Effector memory CD8-positive, alpha-beta T cell (primary cell): Measurements from ENCODE around the gene MICU1.
A peak's percentile ranks its signal among the peaks of the same experiment; 100 is the strongest.
"Not testable (repeated sequence)": the region's sequence is repeated elsewhere in the genome, so short reads cannot be mapped to it uniquely, and the experiment has no call there.

ENCODE experiments used
- ATAC-seq: fragments of 150-1000 bp; cut with Tn5 transposase; replicated peaks from 2 replicates; pipeline ENCODE4 v1.10.0; 2021; ENCODE audit warnings: mild to moderate bottlenecking, moderate library complexity
- DNase-seq, 3 experiments: peaks; one replicate each; pipeline ENCODE4 v3.0.0; 2021
- H3K27ac Mint-ChIP-seq, 2 donors: one replicate each; pipeline ENCODE4 v1.8.0; 2022; ENCODE audit warnings: mild to moderate bottlenecking in 2 of 2, mixed read lengths in 2 of 2, moderate library complexity in 2 of 2
- H3K27me3 Mint-ChIP-seq, 2 donors: one replicate each; pipeline ENCODE4 v1.8.0; 2022; ENCODE audit warnings: mixed read lengths in 2 of 2
- H3K36me3 Mint-ChIP-seq: one replicate; pipeline ENCODE4 v1.8.0; 2022; ENCODE audit warnings: mild to moderate bottlenecking, moderate library complexity, mixed read lengths; ENCODE audit not compliant: insufficient read depth
- H3K4me1 Mint-ChIP-seq, 2 donors: one replicate each; pipeline ENCODE4 v1.8.0; 2022; ENCODE audit warnings: low read depth in 2 of 2, mixed read lengths in 2 of 2
- H3K4me3 Mint-ChIP-seq, 2 donors: one replicate each; pipeline ENCODE4 v1.8.0; 2022; ENCODE audit warnings: mild to moderate bottlenecking in 2 of 2, mixed read lengths in 2 of 2, moderate library complexity in 2 of 2
- H3K9me3 Mint-ChIP-seq, 2 donors: one replicate each; pipeline ENCODE4 v1.8.0; 2022; ENCODE audit warnings: mixed read lengths in 2 of 2

MICU1 gene

DNA sequence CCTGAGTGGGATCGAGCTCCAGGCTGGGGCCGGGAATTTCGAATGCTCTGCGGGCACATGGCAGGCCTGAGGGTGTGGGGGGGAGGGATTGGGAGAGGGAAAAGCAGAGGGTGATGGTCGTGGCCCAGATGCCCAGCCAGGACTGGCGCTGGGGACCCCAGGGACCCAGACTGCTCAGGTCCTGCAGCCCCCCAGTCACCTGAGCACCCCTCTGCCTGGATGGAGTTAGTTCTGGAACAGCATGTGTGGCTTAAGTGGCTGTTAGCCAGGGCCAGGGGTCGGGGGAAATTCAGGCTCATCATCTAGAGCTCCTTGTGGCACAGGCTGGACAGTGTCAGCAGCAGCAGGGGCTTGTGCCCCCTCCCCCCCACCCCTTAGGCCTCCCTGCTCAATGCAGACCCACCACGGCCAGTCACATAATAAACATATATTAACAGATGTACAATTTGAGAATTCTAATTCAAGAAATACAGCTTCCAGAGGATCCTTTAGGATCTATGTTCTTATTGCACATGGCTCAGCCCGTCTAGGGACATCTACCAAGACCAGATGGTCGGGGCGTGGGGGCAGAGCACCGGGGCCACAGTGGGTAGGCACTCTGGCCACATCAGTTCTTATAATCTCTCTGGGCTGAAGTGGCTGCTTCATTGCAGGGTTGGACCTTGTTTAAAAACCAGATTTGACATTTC, 293.3 kb downstream of the MICU1 start:
- Mint-ChIP-seq H3K4me3 (peak overlapping the region; percentile 85 to 88), H3K4me1 (peaks cover 72 to 80% of the 10 kb centered on the region in 2 donors), H3K27me3 (no peaks in the 10 kb centered on the region), H3K9me3 (no peaks in the 10 kb centered on the region), H3K36me3 (peaks cover 47% of the 10 kb centered on the region), H3K27ac (peak overlapping the region; percentile 97 to 98)
- DNase-seq (no peak), ATAC-seq (no peak)

DNA sequence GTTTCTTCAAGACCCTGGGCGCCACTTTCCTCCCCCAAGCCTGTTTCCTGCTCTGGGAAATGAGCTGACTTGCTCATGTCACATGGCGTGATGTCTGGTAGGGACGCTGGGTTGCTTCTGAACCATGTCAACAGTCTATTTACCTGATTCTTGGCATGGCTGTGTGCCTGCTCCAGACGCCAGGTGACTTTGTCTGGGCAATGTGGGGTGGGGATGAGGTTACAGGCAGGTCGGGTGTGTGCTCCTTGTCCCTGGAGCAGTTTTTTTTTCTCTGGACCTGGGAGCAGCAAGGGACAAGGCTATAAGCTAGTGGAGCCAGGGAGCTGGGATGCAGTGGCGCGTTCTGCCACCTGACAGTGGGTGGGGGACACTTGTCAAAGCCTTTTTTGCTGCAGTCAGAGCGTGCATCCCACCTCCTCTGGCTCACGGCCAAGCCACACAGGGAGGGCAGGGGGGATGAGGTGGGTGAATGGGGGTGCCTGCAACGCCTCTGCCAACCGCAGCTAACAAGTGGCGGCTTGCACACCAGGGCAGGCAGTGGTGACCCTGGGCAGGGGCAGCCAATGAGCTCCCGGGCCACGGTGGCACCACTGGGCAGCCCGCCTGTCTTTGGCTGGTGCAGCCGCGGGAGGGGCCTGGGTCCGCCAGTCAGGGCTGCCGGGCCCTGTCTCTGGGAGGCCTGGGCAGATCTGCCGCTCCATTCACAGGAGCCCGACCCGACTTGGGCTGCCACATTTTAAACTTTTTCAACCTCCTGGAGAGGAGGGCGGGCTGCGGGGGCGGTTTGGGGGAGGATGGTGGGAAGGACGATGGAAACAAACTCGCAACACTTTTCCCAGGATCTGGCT, 294.1 kb downstream of the MICU1 start:
- Mint-ChIP-seq H3K9me3 (no peaks in the 10 kb centered on the region), H3K27me3 (no peaks in the 10 kb centered on the region), H3K4me1 (peaks cover 70 to 79% of the 10 kb centered on the region in 2 donors), H3K36me3 (peaks cover 46% of the 10 kb centered on the region), H3K4me3 (peak overlapping the region; percentile 85 to 88), H3K27ac (peak overlapping the region; percentile 97 to 98)
- DNase-seq (peak; percentile 96), ATAC-seq (peak; percentile 71)

DNA sequence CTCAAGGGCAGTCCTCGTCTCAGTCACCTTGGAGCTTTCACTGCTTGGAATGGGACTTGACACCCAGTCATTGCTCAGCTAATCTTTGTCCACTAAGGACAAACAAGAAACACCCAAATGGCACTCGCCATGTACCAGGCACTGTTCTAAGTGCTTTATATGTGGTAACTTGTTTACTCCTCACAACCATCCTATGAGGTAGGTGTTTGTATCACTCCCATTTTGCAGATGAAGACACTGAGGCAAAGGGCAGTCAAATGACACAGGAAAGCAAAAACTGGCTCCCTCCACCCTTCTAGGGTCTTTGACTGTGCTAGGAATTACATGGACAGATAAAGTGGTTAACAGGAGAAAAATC, 295.8 kb downstream of the MICU1 start:
- peak overlapping the region; percentile 97 to 98 for H3K27ac Mint-ChIP-seq
- no peaks in the 10 kb centered on the region for H3K9me3 Mint-ChIP-seq
- peaks cover 41% of the 10 kb centered on the region for H3K36me3 Mint-ChIP-seq
- no peak for DNase-seq
- ATAC-seq: no peak
- H3K4me3 Mint-ChIP-seq: peak overlapping the region; percentile 25 to 56
- no peaks in the 10 kb centered on the region for H3K27me3 Mint-ChIP-seq
- H3K4me1 Mint-ChIP-seq: peaks cover 57 to 67% of the 10 kb centered on the region in 2 donors

DNA sequence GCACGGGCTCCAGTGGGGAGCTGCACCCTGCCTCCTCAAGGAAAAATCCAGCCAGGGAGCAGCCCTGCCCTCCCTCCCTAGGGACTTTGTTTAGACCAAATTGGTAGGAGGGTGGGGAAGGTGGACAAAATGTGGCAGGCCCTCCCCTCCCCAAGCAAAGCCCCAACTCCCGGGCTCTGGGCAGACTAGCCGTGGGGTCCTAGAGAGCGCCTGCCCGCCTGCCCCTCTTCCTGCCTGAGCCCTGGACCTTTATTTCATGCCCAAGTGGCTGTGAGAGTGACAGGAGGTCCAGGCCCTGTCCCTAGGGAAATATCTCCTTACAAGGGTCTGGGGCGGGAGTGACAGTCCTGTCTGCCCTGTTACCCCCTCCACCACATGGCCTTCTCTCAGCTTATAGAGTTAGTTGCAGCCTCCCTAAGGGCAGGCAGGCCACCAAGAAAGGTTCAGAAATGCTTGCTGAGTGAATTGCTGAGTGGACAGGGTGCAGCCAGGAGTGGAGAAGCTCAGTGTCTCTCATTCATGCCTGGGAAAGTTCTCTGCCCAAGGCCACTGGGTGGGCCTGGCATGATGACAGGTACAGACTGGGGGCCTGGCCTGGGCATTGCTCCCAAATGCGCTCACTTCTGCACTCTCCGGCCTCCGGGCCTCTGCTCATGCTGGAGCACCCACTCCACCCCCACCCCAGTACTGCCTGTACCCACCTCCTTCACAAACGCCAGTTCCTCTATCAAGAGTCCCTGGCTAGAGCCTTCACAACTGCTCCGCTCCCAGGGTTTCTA, 296.4 kb downstream of the MICU1 start:
- H3K9me3 Mint-ChIP-seq: no peaks in the 10 kb centered on the region
- H3K4me1 Mint-ChIP-seq: peaks cover 57 to 65% of the 10 kb centered on the region in 2 donors
- peak overlapping the region; percentile 25 to 56 for H3K4me3 Mint-ChIP-seq
- ATAC-seq (no peak), DNase-seq (no peak)
- peak overlapping the region; percentile 97 to 98 for H3K27ac Mint-ChIP-seq
- no peaks in the 10 kb centered on the region for H3K27me3 Mint-ChIP-seq
- peaks cover 35% of the 10 kb centered on the region for H3K36me3 Mint-ChIP-seq

DNA sequence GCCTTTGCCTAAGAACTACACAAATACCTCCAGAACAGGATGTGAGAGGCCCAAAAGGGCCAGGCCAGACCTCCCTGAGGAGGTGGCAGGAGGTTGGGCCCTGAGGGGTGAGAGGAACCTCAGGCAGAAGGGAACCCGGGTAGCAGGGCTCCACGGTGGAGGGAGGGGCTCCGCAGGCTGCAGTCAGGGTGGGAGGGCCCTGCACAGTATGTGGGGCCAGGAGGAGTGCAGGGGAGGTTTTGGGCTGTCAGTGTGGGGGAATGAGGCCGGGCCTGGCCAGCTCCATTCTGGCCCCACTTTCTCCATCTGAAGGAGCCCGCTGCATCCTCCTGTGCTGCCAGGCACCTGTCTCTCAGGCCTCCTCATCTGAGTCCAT, 297.1 kb downstream of the MICU1 start:
- ATAC-seq (no peak), DNase-seq (no peak)
- Mint-ChIP-seq H3K4me3 (peak overlapping the region; percentile 40 to 86), H3K27ac (peak overlapping the region; percentile 49 to 59), H3K9me3 (no peaks in the 10 kb centered on the region), H3K4me1 (peaks cover 55 to 65% of the 10 kb centered on the region in 2 donors), H3K27me3 (no peaks in the 10 kb centered on the region), H3K36me3 (peaks cover 31% of the 10 kb centered on the region)

DNA sequence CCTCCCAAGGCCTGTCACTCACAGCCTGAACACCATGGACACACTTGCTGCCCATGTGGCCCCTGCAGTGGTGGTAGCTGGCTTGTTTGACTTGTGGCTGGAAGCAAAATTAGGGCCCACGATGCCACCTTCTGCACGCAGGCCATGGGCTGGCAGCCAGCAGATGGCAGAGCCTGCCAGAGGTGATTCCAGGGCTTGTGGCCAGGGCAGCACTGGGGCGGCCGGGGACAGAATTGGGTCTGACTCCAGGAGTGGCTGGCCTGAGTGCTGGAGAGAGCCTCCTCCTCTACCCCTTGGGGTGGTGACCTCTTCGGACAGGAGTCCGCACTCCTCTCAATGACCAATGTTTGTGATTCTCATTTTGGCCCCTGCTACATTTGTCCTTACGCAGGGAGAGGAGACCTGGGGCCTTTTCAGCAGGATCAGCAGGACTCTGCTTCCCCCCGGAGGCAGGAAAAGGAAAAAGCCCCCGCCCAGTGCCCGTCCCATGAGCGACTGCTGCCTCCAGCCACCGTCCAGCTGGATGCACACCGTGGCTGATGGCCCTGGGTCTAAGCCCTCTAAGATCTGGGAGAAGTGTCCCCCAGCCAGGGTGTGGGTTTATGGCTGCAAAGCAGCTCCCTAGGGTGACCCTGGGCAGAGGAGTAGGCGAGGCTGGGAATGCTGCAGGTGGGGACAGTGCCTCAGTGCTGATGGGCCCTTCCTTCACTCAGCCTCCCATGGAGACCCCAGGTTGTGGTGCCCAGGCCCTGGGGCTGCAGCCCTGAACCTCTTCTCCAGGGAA, 297.6 kb downstream of the MICU1 start:
- Mint-ChIP-seq H3K27me3 (no peaks in the 10 kb centered on the region), H3K9me3 (no peaks in the 10 kb centered on the region), H3K36me3 (peaks cover 27% of the 10 kb centered on the region), H3K27ac (peak overlapping the region; percentile 49 to 95), H3K4me3 (peak overlapping the region; percentile 76 to 86), H3K4me1 (peaks cover 54 to 66% of the 10 kb centered on the region in 2 donors)
- no peak for DNase-seq
- ATAC-seq: no peak

DNA sequence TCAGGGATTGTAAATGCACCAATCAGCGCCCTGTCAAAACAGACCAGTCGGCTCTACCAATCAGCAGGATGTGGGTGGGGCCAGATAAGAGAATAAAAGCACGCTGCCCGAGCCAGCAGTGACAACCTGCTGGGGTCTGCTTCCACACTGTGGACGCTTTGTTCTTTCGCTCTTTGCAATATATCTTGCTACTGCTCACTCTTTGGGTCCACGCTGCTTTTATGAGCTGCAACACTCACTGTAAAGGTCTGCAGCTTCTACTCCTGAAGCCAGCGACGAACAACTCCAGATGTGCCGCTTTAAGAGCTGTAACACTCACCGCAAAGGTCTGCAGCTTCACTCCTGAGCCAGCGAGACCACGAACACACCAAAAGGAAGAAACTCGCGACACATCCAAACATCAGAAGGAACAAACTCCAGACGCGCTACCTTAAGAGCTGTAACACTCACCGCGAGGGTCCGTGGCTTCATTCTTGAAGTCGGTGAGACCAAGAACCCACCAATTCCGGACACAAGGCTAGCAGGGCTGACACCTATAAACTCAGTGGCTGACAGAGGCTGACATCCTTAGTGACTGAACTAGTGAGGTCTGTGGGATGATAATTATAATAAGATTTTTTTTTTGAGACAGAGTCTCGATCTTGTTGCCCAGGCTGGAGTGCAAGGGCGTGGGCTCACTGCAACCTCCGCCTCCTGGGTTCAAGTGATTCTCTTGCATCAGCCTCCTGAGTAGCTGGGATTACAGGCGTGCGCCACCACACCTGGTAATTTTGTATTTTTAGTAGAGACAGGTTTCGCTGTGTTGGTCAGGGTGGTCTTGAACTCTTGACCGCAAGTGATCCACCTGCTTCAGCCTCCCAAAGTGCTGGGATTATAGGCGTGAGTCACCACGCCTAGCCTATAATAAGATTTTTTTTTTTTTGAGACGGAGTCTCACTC, 298.9 kb downstream of the MICU1 start:
- peak; percentile 23 for ATAC-seq
- Mint-ChIP-seq H3K4me1 (peaks cover 62 to 64% of the 10 kb centered on the region in 2 donors), H3K27ac (peak overlapping the region; percentile 85 to 95), H3K4me3 (peak overlapping the region; percentile 76 to 86), H3K36me3 (peaks cover 23% of the 10 kb centered on the region)
- not testable (repeated sequence) for H3K27me3 Mint-ChIP-seq, H3K9me3 Mint-ChIP-seq
- DNase-seq: peak; percentile 51 to 62 (median 54)

DNA sequence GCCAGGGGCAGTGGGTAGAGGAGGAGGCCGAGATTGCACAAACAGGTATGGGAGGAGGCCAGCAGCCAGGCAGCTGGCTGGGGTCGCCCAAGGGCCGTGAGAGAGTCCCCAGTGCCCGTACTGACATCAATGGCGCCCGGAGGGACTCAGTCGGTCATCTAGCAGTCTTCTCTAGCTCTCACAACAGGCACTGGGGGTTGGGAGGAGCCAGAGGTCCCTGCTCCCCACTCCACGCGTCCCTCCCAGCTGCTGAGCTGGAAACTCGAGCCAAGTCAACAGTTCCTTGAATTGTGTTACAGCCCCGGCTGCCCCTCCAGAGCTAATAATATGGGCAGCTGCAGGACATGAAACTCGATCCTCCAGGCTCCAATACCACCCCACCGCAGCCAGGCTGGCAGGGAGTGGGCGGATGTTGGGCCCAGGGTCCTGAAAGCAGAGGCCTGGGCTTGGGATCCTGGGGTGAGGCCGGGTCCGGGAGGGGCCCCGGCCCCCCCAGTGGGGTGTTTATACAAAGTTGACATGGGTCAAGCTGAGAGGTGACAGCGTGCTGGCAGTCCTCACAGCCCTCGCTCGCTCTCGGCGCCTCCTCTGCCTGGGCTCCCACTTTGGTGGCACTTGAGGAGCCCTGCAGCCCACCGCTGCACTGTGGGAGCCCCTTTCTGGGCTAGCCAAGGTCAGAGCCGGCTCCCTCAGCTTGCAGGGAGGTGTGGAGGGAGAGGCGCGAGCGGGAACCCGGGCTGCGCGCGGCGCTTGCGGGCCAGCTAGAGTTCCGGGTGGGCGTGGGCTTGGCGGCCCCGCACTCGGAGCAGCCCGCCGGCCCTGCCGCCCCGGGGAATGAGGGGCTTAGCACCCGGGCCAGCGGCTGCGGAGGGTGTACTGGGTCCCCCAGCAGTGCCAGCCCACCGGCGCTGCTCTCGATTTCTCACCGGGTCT, 300.4 kb downstream of the MICU1 start:
- not testable (repeated sequence) for H3K27ac Mint-ChIP-seq, DNase-seq, H3K9me3 Mint-ChIP-seq, H3K4me3 Mint-ChIP-seq, ATAC-seq, H3K27me3 Mint-ChIP-seq
- Mint-ChIP-seq H3K36me3 (peaks cover 18% of the 10 kb centered on the region), H3K4me1 (peaks cover 54 to 59% of the 10 kb centered on the region in 2 donors)

DNA sequence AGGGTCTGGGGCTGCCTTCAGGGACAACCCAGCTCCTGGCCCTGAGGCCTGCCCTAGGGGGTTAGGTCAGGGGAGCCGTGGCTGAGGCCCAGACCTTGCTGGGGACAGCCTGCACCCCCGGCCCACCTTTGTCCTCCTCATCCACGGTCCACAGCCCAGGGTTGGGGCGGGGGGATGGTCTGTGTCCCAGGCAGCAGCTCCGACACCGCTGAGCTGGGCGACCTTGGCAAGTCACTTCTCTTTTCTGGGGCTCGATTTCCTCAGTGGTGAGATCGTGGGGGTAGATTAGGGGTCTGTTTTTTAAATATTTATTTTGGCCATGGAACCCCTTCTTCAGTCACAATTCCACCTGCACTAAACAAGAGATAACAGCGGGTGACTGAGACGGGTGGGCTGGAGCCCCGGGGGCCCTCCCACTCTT, 302.1 kb downstream of the MICU1 start:
- H3K27me3 Mint-ChIP-seq: no peaks in the 10 kb centered on the region
- ATAC-seq (no peak), DNase-seq (no peak)
- no peak overlapping the region for H3K4me3 Mint-ChIP-seq
- H3K4me1 Mint-ChIP-seq: peaks cover 53 to 59% of the 10 kb centered on the region in 2 donors
- H3K9me3 Mint-ChIP-seq: no peaks in the 10 kb centered on the region
- peak overlapping the region in 1 of 2 donors; percentile 88 for H3K27ac Mint-ChIP-seq
- peaks cover 22% of the 10 kb centered on the region for H3K36me3 Mint-ChIP-seq

DNA sequence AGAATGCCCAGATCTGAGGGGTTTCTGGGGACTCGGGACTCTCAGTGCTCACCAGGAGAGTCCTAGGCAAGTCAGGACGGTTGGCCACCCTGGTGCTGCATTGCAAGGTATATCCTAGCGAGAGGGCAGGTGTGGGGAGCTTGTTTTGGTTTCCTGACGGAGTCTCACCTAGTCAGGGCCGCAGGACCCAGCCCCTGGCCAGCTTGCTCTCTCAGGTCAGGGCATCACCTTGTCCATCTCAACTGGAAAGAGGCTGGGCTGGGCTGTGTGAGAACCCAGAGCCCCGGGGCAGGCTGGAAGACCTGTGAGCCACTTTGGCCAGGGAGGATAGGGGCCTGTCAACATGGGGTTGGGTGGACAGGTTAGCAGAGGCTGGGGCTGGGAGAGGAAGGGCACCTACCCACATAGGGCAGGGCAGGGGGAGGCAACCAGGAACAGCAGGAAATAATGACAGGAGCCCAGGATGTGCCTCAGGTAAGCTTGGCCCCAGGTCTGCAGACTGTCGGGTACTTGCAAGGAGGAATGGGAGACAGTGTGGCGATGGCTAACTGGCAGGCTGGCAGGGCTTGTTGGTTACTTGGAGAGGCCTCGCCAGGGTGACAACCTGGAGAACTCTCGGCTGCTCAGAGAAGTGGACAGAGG, 302.6 kb downstream of the MICU1 start:
- peaks cover 55 to 61% of the 10 kb centered on the region in 2 donors for H3K4me1 Mint-ChIP-seq
- no peaks in the 10 kb centered on the region for H3K9me3 Mint-ChIP-seq
- DNase-seq (no peak), ATAC-seq (no peak)
- H3K36me3 Mint-ChIP-seq: peaks cover 24% of the 10 kb centered on the region
- no peaks in the 10 kb centered on the region for H3K27me3 Mint-ChIP-seq
- no peak overlapping the region for H3K4me3 Mint-ChIP-seq
- H3K27ac Mint-ChIP-seq: peak overlapping the region in 1 of 2 donors; percentile 80
